HepG2 (cell line): ENCODE measurements around the gene RTP2. TPM values are rescaled to one million over a fixed set of nuclear protein-coding genes. Genes with fewer than 3 reads are reported as not detected.
A peak's percentile ranks its signal among the peaks of the same experiment; 100 is the strongest.

Source experiments
- BCL6 ChIP-seq: IDR thresholded peaks from 2 replicates; pipeline ENCODE4 v1.6.1; 2016; ENCODE audit warnings: missing genetic modification reagents, missing compliant biosample characterization
- BHLHE40 ChIP-seq: IDR thresholded peaks from 2 replicates; pipeline ENCODE4 v1.6.1; 2011; ENCODE audit warnings: low read length, improper control_type of control experiment
- CREBL2 ChIP-seq: sonication (generic); formaldehyde crosslinking; IDR thresholded peaks from 2 replicates; pipeline ENCODE4 v1.8.1; 2023; ENCODE audit warnings: missing genetic modification reagents, mild to moderate bottlenecking, borderline replicate concordance
- FOSL2 ChIP-seq: sonication (generic); formaldehyde crosslinking; IDR thresholded peaks from 2 replicates; pipeline ENCODE4 v1.4.0; 2020; ENCODE audit warnings: missing genetic modification reagents
- HIVEP1 ChIP-seq: sonication (generic); formaldehyde crosslinking; IDR thresholded peaks from 2 replicates; pipeline ENCODE4 v1.4.0; 2020; ENCODE audit warnings: mild to moderate bottlenecking, missing genetic modification reagents
- KDM5A ChIP-seq: fragments of 200-600 bp; sonication (generic); IDR thresholded peaks from 2 replicates; pipeline ENCODE4 v1.7.0; 2018; ENCODE audit warnings: antibody characterized with exemption, mild to moderate bottlenecking, low read length, borderline replicate concordance
- MAFK ChIP-seq, 2 experiments: IDR thresholded peaks in 1 of 2; conservative IDR thresholded peaks in 1 of 2; 2 replicates each; pipeline ENCODE4 v1.6.1; 2011; ENCODE audit warnings: improper control_type of control experiment in 2 of 2, low read length in 2 of 2
- MEIS2 ChIP-seq: sonication (generic); formaldehyde crosslinking; IDR thresholded peaks from 2 replicates; pipeline ENCODE4 v1.9.0; 2021; ENCODE audit warnings: mild to moderate bottlenecking, missing genetic modification reagents
- MXD1 ChIP-seq: sonication (generic); formaldehyde crosslinking; IDR thresholded peaks from 2 replicates; pipeline ENCODE4 v1.4.0; 2020; ENCODE audit warnings: mild to moderate bottlenecking, missing genetic modification reagents
- MXD3 ChIP-seq: IDR thresholded peaks from 2 replicates; pipeline ENCODE4 v1.6.1; 2016; ENCODE audit warnings: mild to moderate bottlenecking, missing biosample characterization, missing genetic modification reagents
- PCBP1 ChIP-seq: fragments of 200-400 bp; formaldehyde crosslinking; IDR thresholded peaks from 2 replicates; pipeline ENCODE4 v1.6.1; 2017; ENCODE audit warnings: mild to moderate bottlenecking, low read depth, low read length, borderline replicate concordance
- POLR2A ChIP-seq, 2 experiments: IDR thresholded peaks; 2 replicates each; pipeline ENCODE4 v1.6.1; 2011; ENCODE audit warnings: low read depth in 2 of 2, low read length in 2 of 2, mild to moderate bottlenecking in 1 of 2, moderate library complexity in 1 of 2; ENCODE audit not compliant: insufficient read depth in 1 of 2
- PRDM4 ChIP-seq: sonication (generic); formaldehyde crosslinking; IDR thresholded peaks from 2 replicates; pipeline ENCODE4 v1.9.0; 2021; ENCODE audit warnings: missing genetic modification reagents, borderline replicate concordance
- SIN3B ChIP-seq: fragments of 150-350 bp; IDR thresholded peaks from 2 replicates; pipeline ENCODE4 v1.6.1; 2014; ENCODE audit warnings: low read length
- SOX5 ChIP-seq: IDR thresholded peaks from 2 replicates; pipeline ENCODE4 v1.6.1; 2016; ENCODE audit warnings: borderline replicate concordance
- TGIF2 ChIP-seq: IDR thresholded peaks from 2 replicates; pipeline ENCODE4 v1.6.1; 2016; ENCODE audit warnings: control low read depth, missing compliant biosample characterization
- TSC22D2 ChIP-seq: sonication (generic); formaldehyde crosslinking; IDR thresholded peaks from 2 replicates; pipeline ENCODE4 v1.5.1; 2020; ENCODE audit warnings: missing genetic modification reagents, mild to moderate bottlenecking, borderline replicate concordance
- ZNF160 ChIP-seq: sonication (generic); formaldehyde crosslinking; IDR thresholded peaks from 2 replicates; pipeline ENCODE4 v1.8.0; 2022; ENCODE audit warnings: mild to moderate bottlenecking, inconsistent platforms, missing genetic modification reagents
- ZNF333 ChIP-seq: sonication (generic); formaldehyde crosslinking; IDR thresholded peaks from 2 replicates; pipeline ENCODE4 v1.4.0; 2020; ENCODE audit warnings: mild to moderate bottlenecking, missing genetic modification reagents, borderline replicate concordance
- ZNF776 ChIP-seq: sonication (generic); formaldehyde crosslinking; IDR thresholded peaks from 2 replicates; pipeline ENCODE4 v1.4.0; 2020; ENCODE audit warnings: mild to moderate bottlenecking, missing genetic modification reagents
- ZSCAN29 ChIP-seq: sonication (generic); formaldehyde crosslinking; conservative IDR thresholded peaks from 2 replicates; pipeline ENCODE4 v1.4.0; 2020; ENCODE audit warnings: mild to moderate bottlenecking, missing genetic modification reagents
- polyA plus RNA-seq, 8 experiments: library from polyadenylated mRNA; depleted of rRNA in 3 of 8; stranded (reverse) in 7 of 8; unstranded in 1 of 8; fragments of >200 nt; fragmentation: Illumina TruSeq in 4 of 8; extraction: Trizol in 4 of 8; gene quantifications; 2 replicates each; pipeline versions ENCODE4 v1.2.1 to v1.2.3, GENCODE V29; 2011 to 2016; ENCODE audit warnings: low read depth in 4 of 8, missing spikeins in 1 of 8, mixed read lengths in 1 of 8; ENCODE audit not compliant: insufficient read depth in 1 of 8
- total RNA-seq, 5 experiments: library from RNA; depleted of rRNA; stranded (reverse); fragments of >200 nt; fragmentation: Illumina TruSeq; extraction: Trizol; gene quantifications; 2 replicates each; pipeline ENCODE4 v1.2.3, GENCODE V29; 2016; ENCODE audit warnings: low read depth in 1 of 5

RTP2 gene
- total and polyA plus RNA-seq, 2 of the 13 experiments (the other 11 are each of a cell fraction or from before 2014, with no cell fraction given), result not detected

- TF ChIP-seq BCL6 (CRISPR knock-in tag) (peak; percentile 66), TGIF2 (CRISPR knock-in tag) (peak; percentile 39; the same call in 1 of the 2 replicates), SIN3B (0 out of 2 replicates have a peak, but pooled peaks have one; percentile 49), BHLHE40 (peak; percentile 53; the same call in 1 of the 2 replicates), ZSCAN29 (CRISPR knock-in tag) (peak; percentile 24; the same call in 1 of the 2 replicates), MAFK (conservative IDR thresholded peaks at IDR 0.05 in 1 of 2, IDR thresholded peaks at IDR 0.05 in 1 of 2; ENCODE audit: low read length in 2 of 2) (no peak), FOSL2 (peak; percentile 46), KDM5A (peak; percentile 84), CREBL2 (CRISPR knock-in tag) (no peak), MXD3 (0 out of 2 replicates have a peak, but pooled peaks have one; percentile 30), ZNF776 (CRISPR knock-in tag) (0 out of 2 replicates have a peak, but pooled peaks have one; percentile 51), MEIS2 (CRISPR knock-in tag) (0 out of 2 replicates have a peak, but pooled peaks have one; percentile 40), POLR2A (IDR thresholded peaks at IDR 0.05; ENCODE audit: insufficient read depth in 1 of 2, low read depth in 2 of 2, low read length in 2 of 2) (no peak; a peak in 1 of 4 replicates), ZNF160 (no peak), HIVEP1 (CRISPR knock-in tag) (0 out of 2 replicates have a peak, but pooled peaks have one; percentile 21), PRDM4 (CRISPR knock-in tag) (no peak), ZNF333 (CRISPR knock-in tag) (0 out of 2 replicates have a peak, but pooled peaks have one; percentile 39), SOX5 (peak; percentile 30; the same call in 1 of the 2 replicates), PCBP1 (peak; percentile 67; the same call in 1 of the 2 replicates), TSC22D2 (CRISPR knock-in tag) (peak; percentile 48; the same call in 1 of the 2 replicates), MXD1 (peak; percentile 50; the same call in 1 of the 2 replicates)
These were observed 39.3 kb upstream of the RTP2 start (continued) for GRCh38 chr3:187741403-187742350.
